SK-N-SH (cell line): ENCODE data around the gene C12orf75. TPM values are rescaled to one million over a fixed set of nuclear protein-coding genes. Genes with fewer than 3 reads are reported as not detected.
"Not testable (repeated sequence)": the region's sequence is repeated elsewhere in the genome, so short reads cannot be mapped to it uniquely, and the experiment has no call there.

ENCODE experiments used
- CTCF ChIA-PET: fragments of 300-600, 350-600 bp; formaldehyde crosslinking; extraction: SDS; loops from one replicate; lab custom pipeline; 2021; lab: Yijun Ruan, JAX
- POLR2A ChIA-PET: fragments of 350-600 bp; sonication (Branson Sonifier 250); formaldehyde crosslinking; extraction: SDS; loops from one replicate; lab custom pipeline; 2020; ENCODE audit warnings: antibody characterized with exemption, inconsistent platforms; lab: Yijun Ruan, JAX
- DNase-seq: peaks from one replicate; pipeline ENCODE4 v3.0.0; 2012
- H2AFZ ChIP-seq: fragments of 200-600 bp; sonication (generic); 2 replicates; pipeline ENCODE4 v1.8.1; 2016; ENCODE audit warnings: antibody characterized with exemption, mild to moderate bottlenecking, low read depth
- H3F3A ChIP-seq: fragments of 200-600 bp; sonication (generic); replicated peaks from 2 replicates; pipeline ENCODE3; 2016; ENCODE audit warnings: antibody characterized with exemption, mild to moderate bottlenecking; ENCODE audit not compliant: insufficient read depth
- H3K27ac ChIP-seq, 2 experiments: fragments of 200-500 bp in 1 of 2; fragments of 200-600 bp in 1 of 2; sonication (Bioruptor generic) in 1 of 2; sonication (generic), shearing (Covaris generic) in 1 of 2; 2 replicates each; pipeline versions ENCODE4 v1.5.1 to v1.6.1; 2014 to 2016; ENCODE audit warnings: low read depth in 2 of 2, inconsistent platforms in 1 of 2, low read length in 1 of 2, mild to moderate bottlenecking in 1 of 2, mixed read lengths in 1 of 2
- H3K27me3 ChIP-seq: fragments of 200-600 bp; sonication (generic), shearing (Covaris generic); 2 replicates; pipeline ENCODE4 v1.6.1; 2016; ENCODE audit warnings: mixed run types; ENCODE audit not compliant: insufficient read depth
- H3K36me3 ChIP-seq, 2 experiments: fragments of 200-500 bp in 1 of 2; fragments of 200-600 bp in 1 of 2; sonication (Bioruptor generic) in 1 of 2; sonication (generic) in 1 of 2; replicated peaks in 1 of 2; 2 replicates each; pipeline versions ENCODE3 to v1.5.1; 2014 to 2016; ENCODE audit warnings: low read length in 1 of 2, mild to moderate bottlenecking in 1 of 2; ENCODE audit not compliant: insufficient read depth in 2 of 2, control insufficient read depth in 1 of 2
- H3K4me1 ChIP-seq, 2 experiments: fragments of 200-500 bp in 1 of 2; fragments of 200-600 bp in 1 of 2; sonication (Bioruptor generic) in 1 of 2; sonication (generic), shearing (Covaris generic) in 1 of 2; 2 replicates each; pipeline versions ENCODE4 v1.5.1 to v1.6.1; 2014 to 2016; ENCODE audit warnings: low read depth in 1 of 2, low read length in 1 of 2, mixed run types in 1 of 2; ENCODE audit not compliant: insufficient read depth in 2 of 2, control insufficient read depth in 1 of 2
- H3K4me2 ChIP-seq: fragments of 200-600 bp; sonication (generic), shearing (Covaris generic); 2 replicates; pipeline ENCODE4 v1.6.1; 2017; ENCODE audit warnings: mixed run types
- H3K4me3 ChIP-seq, 2 experiments: fragments of 200-500 bp in 1 of 2; fragments of 200-600 bp in 1 of 2; sonication (Bioruptor generic) in 1 of 2; sonication (generic), shearing (Covaris generic) in 1 of 2; 2 replicates each; pipeline versions ENCODE4 v1.5.1 to v1.8.1; 2014 to 2016; ENCODE audit warnings: low read depth in 2 of 2, inconsistent platforms in 1 of 2, low read length in 1 of 2, mild to moderate bottlenecking in 1 of 2, mixed read lengths in 1 of 2, moderate library complexity in 1 of 2
- H3K79me2 ChIP-seq: fragments of 200-600 bp; sonication (generic); 2 replicates; pipeline ENCODE4 v1.8.1; 2017; ENCODE audit warnings: mild to moderate bottlenecking; ENCODE audit not compliant: insufficient read depth
- H3K9ac ChIP-seq: fragments of 200-600 bp; sonication (generic); 2 replicates; pipeline ENCODE4 v1.6.1; 2017; ENCODE audit warnings: mixed run types
- H3K9me2 ChIP-seq: fragments of 200-600 bp; sonication (generic); 2 replicates; pipeline ENCODE4 v1.6.1; 2017; ENCODE audit warnings: mixed run types
- H3K9me3 ChIP-seq: fragments of 200-600 bp; sonication (generic); 2 replicates; pipeline ENCODE4 v1.6.1; 2017; ENCODE audit warnings: mixed run types, mild to moderate bottlenecking, moderate library complexity
- H4K20me1 ChIP-seq: fragments of 200-600 bp; sonication (generic); 2 replicates; pipeline ENCODE4 v1.6.1; 2017; ENCODE audit warnings: mild to moderate bottlenecking, mixed run types; ENCODE audit not compliant: insufficient read depth
- JUND ChIP-seq: IDR thresholded peaks from 2 replicates; pipeline ENCODE4 v1.4.0; 2012
- POLR2AphosphoS5 ChIP-seq: IDR thresholded peaks from 2 replicates; pipeline ENCODE4 v1.6.1; 2012; ENCODE audit warnings: low read depth, low read length
- WGBS: methylation state at CpG from one replicate; pipeline ENCODE4 v1.1.6; 2017; ENCODE audit warnings: low lambda C conversion rate; 5-methylcytosine and 5-hydroxymethylcytosine counted together
- polyA plus RNA-seq, 3 experiments: library from polyadenylated mRNA; depleted of rRNA; stranded (reverse); fragments of >200 nt; gene quantifications; 2 replicates each; pipeline ENCODE4 v1.2.3, GENCODE V29; 2012
- TF ChIP-seq, protein P1 (sequence below): fragments of 200-600 bp; sonication (generic); IDR thresholded peaks from 2 replicates; pipeline ENCODE4 v1.6.1; 2017; ENCODE audit warnings: antibody characterized with exemption, mild to moderate bottlenecking, moderate library complexity
- TF ChIP-seq, protein P2 (sequence below): IDR thresholded peaks from 2 replicates; pipeline ENCODE4; 2012

Gene C12orf75
- polyA plus RNA-seq, 1 of the 3 experiments (the other 2 are of a cell fraction): 221 TPM

DNA sequence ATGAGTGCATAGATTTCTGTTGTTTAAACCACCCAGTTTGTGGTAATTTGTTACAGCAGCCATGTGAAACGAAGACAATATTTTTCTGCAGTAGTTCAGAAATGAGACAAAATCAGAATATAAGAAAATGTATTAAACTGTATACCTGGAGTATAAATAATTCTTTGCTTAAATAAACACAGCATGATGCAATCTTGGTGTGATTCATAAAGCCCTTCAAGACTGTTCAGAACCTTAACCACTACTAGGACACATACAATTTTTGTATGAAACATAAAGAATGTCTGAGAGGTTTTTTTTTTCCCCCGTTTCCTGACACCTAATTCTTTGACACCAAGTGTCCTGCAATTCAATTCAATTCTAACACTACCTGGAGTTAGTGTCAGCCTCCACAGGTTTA is 10.5 kb downstream of the C12orf75 start:
- Histone ChIP-seq H3K4me1 (peaks cover 0 to 9% of the 10 kb centered on the region in 2 experiments; a peak in 1 of 4 replicates), H3K79me2 (peaks cover 100% of the 10 kb centered on the region), H3F3A (peaks cover 10% of the 10 kb centered on the region), H3K4me3 (no peak overlapping the region), H3K4me2 (no peak overlapping the region), H3K27ac (no peak overlapping the region), H2AFZ (no peak overlapping the region), H3K27me3 (no peaks in the 10 kb centered on the region), H3K9me3 (no peaks in the 10 kb centered on the region), H4K20me1 (peaks cover 88% of the 10 kb centered on the region), H3K9me2 (no peaks in the 10 kb centered on the region), H3K36me3 (peaks cover 0 to 87% of the 10 kb centered on the region in 2 experiments), H3K9ac (no peak overlapping the region)
- POLR2A ChIA-PET: no interaction called here
- WGBS: 98% methylated on average over 2 of the region's 2 CpGs
- no peak for DNase-seq
- TF ChIP-seq, protein P1, sequence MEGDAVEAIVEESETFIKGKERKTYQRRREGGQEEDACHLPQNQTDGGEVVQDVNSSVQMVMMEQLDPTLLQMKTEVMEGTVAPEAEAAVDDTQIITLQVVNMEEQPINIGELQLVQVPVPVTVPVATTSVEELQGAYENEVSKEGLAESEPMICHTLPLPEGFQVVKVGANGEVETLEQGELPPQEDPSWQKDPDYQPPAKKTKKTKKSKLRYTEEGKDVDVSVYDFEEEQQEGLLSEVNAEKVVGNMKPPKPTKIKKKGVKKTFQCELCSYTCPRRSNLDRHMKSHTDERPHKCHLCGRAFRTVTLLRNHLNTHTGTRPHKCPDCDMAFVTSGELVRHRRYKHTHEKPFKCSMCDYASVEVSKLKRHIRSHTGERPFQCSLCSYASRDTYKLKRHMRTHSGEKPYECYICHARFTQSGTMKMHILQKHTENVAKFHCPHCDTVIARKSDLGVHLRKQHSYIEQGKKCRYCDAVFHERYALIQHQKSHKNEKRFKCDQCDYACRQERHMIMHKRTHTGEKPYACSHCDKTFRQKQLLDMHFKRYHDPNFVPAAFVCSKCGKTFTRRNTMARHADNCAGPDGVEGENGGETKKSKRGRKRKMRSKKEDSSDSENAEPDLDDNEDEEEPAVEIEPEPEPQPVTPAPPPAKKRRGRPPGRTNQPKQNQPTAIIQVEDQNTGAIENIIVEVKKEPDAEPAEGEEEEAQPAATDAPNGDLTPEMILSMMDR: no peak
- TF ChIP-seq POLR2AphosphoS5 (no peak), JUND (0 out of 2 replicates have a peak, but pooled peaks have one; percentile 4)
- CTCF ChIA-PET: no interaction called here

GRCh38 chr12:105341620-105342019 is 11.1 kb downstream of the C12orf75 start:
- H3K9ac ChIP-seq, CTCF ChIA-PET, H2AFZ ChIP-seq, DNase-seq, H3K4me3 ChIP-seq, H3K4me1 ChIP-seq, POLR2A ChIA-PET, H3K27me3 ChIP-seq, H3K9me3 ChIP-seq, H3K4me2 ChIP-seq, H3K9me2 ChIP-seq, H3K27ac ChIP-seq: not testable (repeated sequence)
- H3K79me2 ChIP-seq: peaks cover 100% of the 10 kb centered on the region
- H3K36me3 ChIP-seq: peaks cover 0 to 92% of the 10 kb centered on the region in 2 experiments
- 100% methylated on average over 1 of the region's 1 CpG for WGBS
- H3F3A ChIP-seq: peaks cover 14% of the 10 kb centered on the region
- H4K20me1 ChIP-seq: peaks cover 87% of the 10 kb centered on the region

- H3K9me2 ChIP-seq: no peaks in the 10 kb centered on the region
- H4K20me1 ChIP-seq: peaks cover 89% of the 10 kb centered on the region
- H3K9me3 ChIP-seq: no peaks in the 10 kb centered on the region
- peaks cover 14% of the 10 kb centered on the region for H3F3A ChIP-seq
- H3K27ac ChIP-seq: peak overlapping the region in 1 of 2 experiments; percentile 26; a peak in 1 of 4 replicates
- peaks cover 0 to 9% of the 10 kb centered on the region in 2 experiments; a peak in 1 of 4 replicates for H3K4me1 ChIP-seq
- peaks cover 0 to 86% of the 10 kb centered on the region in 2 experiments for H3K36me3 ChIP-seq
- no peak overlapping the region for H2AFZ ChIP-seq
- H3K79me2 ChIP-seq: peaks cover 100% of the 10 kb centered on the region
- TF ChIP-seq, protein P2, sequence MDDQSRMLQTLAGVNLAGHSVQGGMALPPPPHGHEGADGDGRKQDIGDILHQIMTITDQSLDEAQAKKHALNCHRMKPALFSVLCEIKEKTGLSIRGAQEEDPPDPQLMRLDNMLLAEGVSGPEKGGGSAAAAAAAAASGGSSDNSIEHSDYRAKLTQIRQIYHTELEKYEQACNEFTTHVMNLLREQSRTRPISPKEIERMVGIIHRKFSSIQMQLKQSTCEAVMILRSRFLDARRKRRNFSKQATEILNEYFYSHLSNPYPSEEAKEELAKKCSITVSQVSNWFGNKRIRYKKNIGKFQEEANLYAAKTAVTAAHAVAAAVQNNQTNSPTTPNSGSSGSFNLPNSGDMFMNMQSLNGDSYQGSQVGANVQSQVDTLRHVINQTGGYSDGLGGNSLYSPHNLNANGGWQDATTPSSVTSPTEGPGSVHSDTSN: peak; percentile 42
- TF ChIP-seq JUND: no peak
- no peak overlapping the region for H3K9ac ChIP-seq
- CTCF ChIA-PET: no interaction called here
- no peak overlapping the region for H3K4me3 ChIP-seq
- no peak for DNase-seq
- POLR2A ChIA-PET: no interaction called here
- H3K4me2 ChIP-seq: no peak overlapping the region
- no peaks in the 10 kb centered on the region for H3K27me3 ChIP-seq
These were observed 12.0 kb downstream of the C12orf75 start for GRCh38 chr12:105342464-105342863.
